HepG2 (cell line): ENCODE data around the gene FBLN5. TPM values are rescaled to one million over a fixed set of nuclear protein-coding genes. Genes with fewer than 3 reads are reported as not detected.

Source experiments
- ATAC-seq: fragments of 200-7000 bp; cut with Tn5 transposase; 3 replicates; pipeline ENCODE4 v1.9.1; 2020; ENCODE audit warnings: mild to moderate bottlenecking, moderate library complexity
- BruUV-seq: library from RNA; stranded (reverse); fragments of 400-500 nt; replicated peaks from 2 replicates; lab custom pipeline; 2021; lab: Mats Ljungman, UMichigan
- CTCF ChIA-PET: fragments of 300-600 bp; formaldehyde crosslinking; extraction: SDS; loops from one replicate; lab custom pipeline; 2021; ENCODE audit warnings: low total read pairs, inconsistent platforms, low intra/inter-chr PET ratio; lab: Yijun Ruan, JAX
- POLR2A ChIA-PET: fragments of 350-600 bp; sonication (Branson Sonifier 250); formaldehyde crosslinking; loops from one replicate; lab custom pipeline; 2020; ENCODE audit warnings: antibody characterized with exemption, inconsistent platforms; lab: Yijun Ruan, JAX
- DNase-seq: peaks from one replicate; pipeline ENCODE4 v3.0.0-alpha.2; 2015; ENCODE audit warnings: low spot score
- FAIRE-seq: peaks from 3 replicates; lab custom pipeline; 2011; peaks lifted over from hg19 to GRCh38; lab: Jason Lieb, UNC
- H2AFZ ChIP-seq: one replicate; pipeline ENCODE4 v1.6.1; 2011; ENCODE audit warnings: low read length, inconsistent platforms
- H3K27ac ChIP-seq: fragments of 300-600 bp; 3 replicates; pipeline ENCODE4 v1.8.0; 2011; ENCODE audit warnings: mixed run types, mild to moderate bottlenecking, mixed read lengths, low read length, inconsistent platforms; ENCODE audit not compliant: insufficient read depth; ENCODE audit errors: extremely low read length
- H3K27me3 ChIP-seq, 2 experiments: fragments of 200-600 bp in 1 of 2; 2 replicates in 1 of 2; 3 replicates in 1 of 2; pipeline versions ENCODE4 v1.6.0 to v1.8.0; 2011; ENCODE audit warnings: low read length in 2 of 2, mild to moderate bottlenecking in 2 of 2, moderate library complexity in 2 of 2, inconsistent platforms in 1 of 2; ENCODE audit not compliant: insufficient read depth in 2 of 2, control insufficient read depth in 1 of 2
- H3K36me3 ChIP-seq, 2 experiments: fragments of 200-600 bp in 1 of 2; replicated peaks in 1 of 2; 2 replicates in 1 of 2; 3 replicates in 1 of 2; pipeline versions ENCODE4 v1.5.1 to v1.8.0; 2011; ENCODE audit warnings: low read length in 2 of 2, inconsistent platforms in 1 of 2; ENCODE audit not compliant: insufficient read depth in 2 of 2, control insufficient read depth in 1 of 2
- H3K4me1 ChIP-seq: 2 replicates; pipeline ENCODE4 v1.5.1; 2012; ENCODE audit warnings: low read length, inconsistent platforms; ENCODE audit not compliant: insufficient read depth
- H3K4me2 ChIP-seq: 2 replicates; pipeline ENCODE4 v1.6.0; 2011; ENCODE audit warnings: low read depth, low read length, inconsistent platforms
- H3K4me3 ChIP-seq, 3 experiments: fragments of 200-600 bp in 1 of 3; sonication (generic), shearing (Covaris generic) in 1 of 3; replicated peaks in 1 of 3; 2 replicates each; pipeline ENCODE4 v1.5.1; 2011 to 2016; ENCODE audit warnings: low read length in 3 of 3, inconsistent platforms in 2 of 3, low read depth in 2 of 3, mild to moderate bottlenecking in 2 of 3, control low read depth in 1 of 3, mixed read lengths in 1 of 3; ENCODE audit not compliant: insufficient read depth in 1 of 3
- H3K79me2 ChIP-seq: one replicate; pipeline ENCODE4 v1.6.1; 2011; ENCODE audit warnings: low read length, inconsistent platforms; ENCODE audit not compliant: insufficient read depth
- H3K9ac ChIP-seq: 2 replicates; pipeline ENCODE4 v1.6.0; 2011; ENCODE audit warnings: mild to moderate bottlenecking, low read depth, low read length, inconsistent platforms; ENCODE audit not compliant: insufficient read depth
- H3K9me3 ChIP-seq: 2 replicates; pipeline ENCODE4 v1.5.1; 2012; ENCODE audit warnings: mild to moderate bottlenecking, low read length
- H4K20me1 ChIP-seq: 2 replicates; pipeline ENCODE4 v1.6.0; 2011; ENCODE audit warnings: inconsistent platforms, mild to moderate bottlenecking, low read length, moderate library complexity; ENCODE audit not compliant: insufficient read depth
- AGO1 ChIP-seq: fragments of 200-400 bp; formaldehyde crosslinking; IDR thresholded peaks from 2 replicates; pipeline ENCODE4 v1.6.1; 2017; ENCODE audit warnings: mild to moderate bottlenecking, low read depth, low read length, moderate library complexity; ENCODE audit not compliant: poor library complexity, severe bottlenecking
- ETV5 ChIP-seq: IDR thresholded peaks from 2 replicates; pipeline ENCODE4 v1.6.1; 2018; ENCODE audit warnings: missing biosample characterization, missing genetic modification reagents, inconsistent platforms, borderline replicate concordance
- FOXO1 ChIP-seq: sonication (generic); formaldehyde crosslinking; IDR thresholded peaks from 2 replicates; pipeline ENCODE4 v1.4.0; 2020; ENCODE audit warnings: missing genetic modification reagents
- HES4 ChIP-seq: sonication (generic); formaldehyde crosslinking; IDR thresholded peaks from 2 replicates; pipeline ENCODE4 v1.9.0; 2021; ENCODE audit warnings: mild to moderate bottlenecking, missing genetic modification reagents, borderline replicate concordance
- HNRNPH1 ChIP-seq: fragments of 200-400 bp; formaldehyde crosslinking; optimal IDR thresholded peaks from 2 replicates; pipeline ENCODE3; 2017; ENCODE audit warnings: mild to moderate bottlenecking, low read depth, low read length
- NCOA2 ChIP-seq: sonication (generic); formaldehyde crosslinking; IDR thresholded peaks from 2 replicates; pipeline ENCODE4 v1.8.0; 2022; ENCODE audit warnings: inconsistent platforms
- NFE2 ChIP-seq: sonication (generic); formaldehyde crosslinking; IDR thresholded peaks from 2 replicates; pipeline ENCODE4 v1.4.0; 2020; ENCODE audit warnings: missing genetic modification reagents
- RBM22 ChIP-seq: fragments of 200-400 bp; formaldehyde crosslinking; optimal IDR thresholded peaks from 2 replicates; pipeline ENCODE3; 2017; ENCODE audit warnings: mild to moderate bottlenecking, low read length, moderate library complexity
- SETDB1 ChIP-seq: sonication (generic); formaldehyde crosslinking; IDR thresholded peaks from 2 replicates; pipeline ENCODE4 v1.5.1; 2020; ENCODE audit warnings: missing genetic modification reagents, mild to moderate bottlenecking, borderline replicate concordance
- ZBTB14 ChIP-seq: sonication (generic); formaldehyde crosslinking; IDR thresholded peaks from 2 replicates; pipeline ENCODE4 v1.4.0; 2020; ENCODE audit warnings: missing genetic modification reagents
- ZBTB2 ChIP-seq: sonication (generic); formaldehyde crosslinking; IDR thresholded peaks from 2 replicates; pipeline ENCODE4 v1.8.0; 2022; ENCODE audit warnings: low read depth, missing genetic modification reagents
- ZNF550 ChIP-seq: sonication (generic); formaldehyde crosslinking; IDR thresholded peaks from 2 replicates; pipeline ENCODE4 v1.4.0; 2020; ENCODE audit warnings: mild to moderate bottlenecking, missing genetic modification reagents, borderline replicate concordance
- ZNF646 ChIP-seq: sonication (generic); formaldehyde crosslinking; IDR thresholded peaks from 2 replicates; pipeline ENCODE4 v1.9.0; 2021; ENCODE audit warnings: mild to moderate bottlenecking, missing genetic modification reagents
- ZNF761 ChIP-seq: sonication (generic); formaldehyde crosslinking; conservative IDR thresholded peaks from 2 replicates; pipeline ENCODE4 v1.4.0; 2020; ENCODE audit warnings: mild to moderate bottlenecking, missing genetic modification reagents
- ZNF781 ChIP-seq: sonication (generic); formaldehyde crosslinking; IDR thresholded peaks from 2 replicates; pipeline ENCODE4 v1.5.1; 2020; ENCODE audit warnings: borderline replicate concordance, mild to moderate bottlenecking, missing genetic modification reagents; ENCODE audit errors: not compliant biosample characterization
- WGBS: methylation state at CpG from one replicate; pipeline ENCODE4 v1.1.6; 2017; ENCODE audit warnings: low lambda C conversion rate; 5-methylcytosine and 5-hydroxymethylcytosine counted together
- in situ Hi-C: cut with HindIII; loops from 2 replicates; pipeline ENCODE4 v1.10.0; 2017; ENCODE audit warnings: low pct_unique_long_range_greater_than_20kb; ENCODE audit not compliant: extremely low pct_ligation_motif_present
- intact Hi-C: fragments of 100-400 bp; cut with micrococcal nuclease; formaldehyde crosslinking; loops from one replicate; pipeline ENCODE4 v1.10.0; 2022; ENCODE audit not compliant: unreplicated experiment
- polyA plus RNA-seq, 8 experiments: library from polyadenylated mRNA; depleted of rRNA in 3 of 8; stranded (reverse) in 7 of 8; unstranded in 1 of 8; fragments of >200 nt; fragmentation: Illumina TruSeq in 4 of 8; extraction: Trizol in 4 of 8; gene quantifications; 2 replicates each; pipeline versions ENCODE4 v1.2.1 to v1.2.3, GENCODE V29; 2011 to 2016; ENCODE audit warnings: low read depth in 4 of 8, missing spikeins in 1 of 8, mixed read lengths in 1 of 8; ENCODE audit not compliant: insufficient read depth in 1 of 8
- total RNA-seq, 5 experiments: library from RNA; depleted of rRNA; stranded (reverse); fragments of >200 nt; fragmentation: Illumina TruSeq; extraction: Trizol; gene quantifications; 2 replicates each; pipeline ENCODE4 v1.2.3, GENCODE V29; 2016; ENCODE audit warnings: low read depth in 1 of 5

FBLN5 gene
- total and polyA plus RNA-seq, 2 of the 13 experiments (the other 11 are each of a cell fraction or from before 2014, with no cell fraction given), result 0.38 to 0.77 TPM

- TF ChIP-seq HNRNPH1 (no peak), HES4 (CRISPR knock-in tag) (no peak), ZBTB14 (CRISPR knock-in tag) (no peak)
Observed at GRCh38 chr14:91862417-91862816, 85.1 kb downstream of the FBLN5 start (continued).

GRCh38 chr14:91861091-91861490 is 86.4 kb downstream of the FBLN5 start:
- H3K9me3 ChIP-seq, result no peaks in the 10 kb centered on the region
- DNase-seq (no peak), FAIRE-seq (no peak), ATAC-seq (no peak)
- no TSS peak for BruUV-seq
- POLR2A ChIA-PET, result no interaction called here
- H3K27me3 ChIP-seq, result peaks cover 2 to 9% of the 10 kb centered on the region in 2 experiments; a peak in 3 of 5 replicates
- H3K4me3 ChIP-seq, result no peak overlapping the region
- H3K4me1 ChIP-seq, result no peaks in the 10 kb centered on the region
- H3K79me2 ChIP-seq, result no peaks in the 10 kb centered on the region
- H2AFZ ChIP-seq, result no peak overlapping the region
- no peak overlapping the region for H3K9ac ChIP-seq
- H4K20me1 ChIP-seq, result no peaks in the 10 kb centered on the region
- no peak overlapping the region for H3K4me2 ChIP-seq
- no peaks in the 10 kb centered on the region for H3K36me3 ChIP-seq
- in situ Hi-C loops, result no loop called here
- intact Hi-C loops, result no loop called here
- no peak for TF ChIP-seq ZNF550
- TF ChIP-seq ZNF781 (CRISPR knock-in tag), result no peak
- TF ChIP-seq SETDB1 (CRISPR knock-in tag), result no peak
- TF ChIP-seq ETV5, result no peak
- no peak for TF ChIP-seq RBM22
- no peak for TF ChIP-seq ZNF646 (CRISPR knock-in tag)
- TF ChIP-seq NCOA2 (CRISPR knock-in tag), result no peak
- no peak for TF ChIP-seq FOXO1
- TF ChIP-seq AGO1, result no peak
- TF ChIP-seq ZBTB2 (CRISPR knock-in tag), result no peak
- TF ChIP-seq NFE2 (CRISPR knock-in tag), result no peak
- TF ChIP-seq ZNF761 (CRISPR knock-in tag), result no peak
- CTCF ChIA-PET, result no interaction called here
- H3K27ac ChIP-seq, result no peak overlapping the region
- WGBS, result 62% methylated on average over 2 of the region's 2 CpGs
